HCT116 (cell line): ENCODE data around the gene CDH22. TPM values are rescaled to one million over a fixed set of nuclear protein-coding genes. Genes with fewer than 3 reads are reported as not detected.

Source experiments
- ATAC-seq: fragments of 200-7000 bp; cut with Tn5 transposase; 2 replicates; pipeline ENCODE4 v1.9.1; 2020; ENCODE audit warnings: mild to moderate bottlenecking, moderate library complexity
- BruUV-seq: library from RNA; stranded (reverse); fragments of 400-500 nt; replicated peaks from 2 replicates; lab custom pipeline; 2021; lab: Mats Ljungman, UMichigan
- CTCF ChIA-PET: fragments of 300-600 bp; sonication (Branson Sonifier 250); formaldehyde crosslinking; loops from one replicate; lab custom pipeline; 2021; ENCODE audit warnings: antibody characterized with exemption; lab: Charles Lee
- POLR2A ChIA-PET: fragments of 300-600, 350-600 bp; sonication (Branson Sonifier 250); formaldehyde crosslinking; loops from one replicate; lab custom pipeline; 2021; ENCODE audit warnings: antibody characterized with exemption; lab: Charles Lee
- RAD21 ChIA-PET, 2 experiments: fragments of 300-600 bp; sonication (Branson Sonifier 250); formaldehyde crosslinking; loops; one replicate each; lab custom pipeline; 2023; ENCODE audit warnings: low total read pairs in 2 of 2; ENCODE audit not compliant: uncharacterized antibody in 2 of 2, unreplicated experiment in 2 of 2, low non-redundant PET in 1 of 2; lab: Charles Lee
- DNase-seq: peaks from one replicate; pipeline ENCODE4 v3.0.0-alpha.2; 2010; ENCODE audit warnings: low read depth, low spot score
- H2AFZ ChIP-seq: fragments of 200-600 bp; shearing (Covaris generic), sonication (generic); 2 replicates; pipeline ENCODE4 v1.6.1; 2017; ENCODE audit warnings: low read depth, mixed run types, mixed read lengths, antibody characterized with exemption, low read length; ENCODE audit not compliant: poor library complexity, severe bottlenecking
- H3K27ac ChIP-seq: 2 replicates; pipeline ENCODE4 v1.5.1; 2012; ENCODE audit warnings: low read depth, low read length
- H3K27me3 ChIP-seq: fragments of 200-600 bp; sonication (generic); 2 replicates; pipeline ENCODE4 v1.6.1; 2016; ENCODE audit warnings: mixed run types, low read length, mixed read lengths; ENCODE audit not compliant: insufficient read depth
- H3K36me3 ChIP-seq, 2 experiments: fragments of 200-500 bp in 1 of 2; fragments of 200-600 bp in 1 of 2; sonication (Bioruptor generic) in 1 of 2; sonication (generic) in 1 of 2; 2 replicates each; pipeline versions ENCODE4 v1.5.1 to v1.6.1; 2014 to 2016; ENCODE audit warnings: low read length in 2 of 2, inconsistent platforms in 1 of 2, mixed read lengths in 1 of 2, mixed run types in 1 of 2; ENCODE audit not compliant: insufficient read depth in 2 of 2, control insufficient read depth in 1 of 2
- H3K4me1 ChIP-seq, 2 experiments: fragments of 200-600 bp in 1 of 2; sonication (generic) in 1 of 2; 2 replicates each; pipeline versions ENCODE4 v1.5.1 to v1.6.1; 2012 to 2017; ENCODE audit warnings: low read length in 2 of 2, inconsistent platforms in 1 of 2, mild to moderate bottlenecking in 1 of 2, mixed read lengths in 1 of 2, mixed run types in 1 of 2, moderate library complexity in 1 of 2; ENCODE audit not compliant: insufficient read depth in 2 of 2, control insufficient read depth in 1 of 2
- H3K4me2 ChIP-seq: fragments of 200-600 bp; sonication (generic); 2 replicates; pipeline ENCODE4 v1.6.1; 2017; ENCODE audit warnings: mixed run types, low read length, mixed read lengths
- H3K4me3 ChIP-seq, 2 experiments: fragments of 200-600 bp in 1 of 2; sonication (generic) in 1 of 2; replicated peaks in 1 of 2; 2 replicates each; pipeline ENCODE4 v1.5.1; 2011 to 2016; ENCODE audit warnings: low read length in 2 of 2, control low read depth in 1 of 2, low read depth in 1 of 2, mild to moderate bottlenecking in 1 of 2, mixed read lengths in 1 of 2, mixed run types in 1 of 2
- H3K79me2 ChIP-seq: fragments of 200-600 bp; sonication (generic); 2 replicates; pipeline ENCODE4 v1.6.1; 2017; ENCODE audit warnings: mild to moderate bottlenecking, mixed run types, low read length, moderate library complexity, mixed read lengths; ENCODE audit not compliant: insufficient read depth
- H3K9ac ChIP-seq: fragments of 200-600 bp; sonication (generic); 2 replicates; pipeline ENCODE4 v1.6.1; 2016; ENCODE audit warnings: low read length, mixed read lengths
- H3K9me2 ChIP-seq: fragments of 200-600 bp; sonication (generic), shearing (Covaris generic); 2 replicates; pipeline ENCODE4 v1.6.1; 2017; ENCODE audit warnings: mixed run types, mild to moderate bottlenecking, moderate library complexity; ENCODE audit not compliant: insufficient read depth
- H3K9me3 ChIP-seq, 2 experiments: fragments of 200-500 bp in 1 of 2; fragments of 200-600 bp in 1 of 2; sonication (Bioruptor generic) in 1 of 2; sonication (generic) in 1 of 2; 2 replicates each; pipeline ENCODE4 v1.6.1; 2014 to 2017; ENCODE audit warnings: low read length in 2 of 2, mixed read lengths in 2 of 2, inconsistent platforms in 1 of 2, low read depth in 1 of 2, mild to moderate bottlenecking in 1 of 2, mixed run types in 1 of 2, moderate library complexity in 1 of 2; ENCODE audit not compliant: control insufficient read depth in 1 of 2, insufficient read depth in 1 of 2
- H4K20me1 ChIP-seq: fragments of 200-600 bp; sonication (generic), shearing (Covaris generic); 2 replicates; pipeline ENCODE4 v1.6.1; 2017; ENCODE audit warnings: mixed run types, mild to moderate bottlenecking, moderate library complexity; ENCODE audit not compliant: insufficient read depth
- CBX3 ChIP-seq: IDR thresholded peaks from 2 replicates; pipeline ENCODE4 v1.6.1; 2012; ENCODE audit warnings: low read depth
- ELF1 ChIP-seq: IDR thresholded peaks from 2 replicates; pipeline ENCODE4 v1.6.1; 2012; ENCODE audit warnings: low read depth, borderline replicate concordance
- EZH2 ChIP-seq: fragments of 200-600 bp; sonication (generic); IDR thresholded peaks from 2 replicates; pipeline ENCODE4 v1.6.1; 2017; ENCODE audit warnings: antibody characterized with exemption, mixed run types
- EZH2phosphoT487 ChIP-seq: fragments of 200-600 bp; IDR thresholded peaks from 2 replicates; pipeline ENCODE4 v1.6.1; 2018; ENCODE audit warnings: antibody characterized with exemption, borderline replicate concordance
- FOSL1 ChIP-seq: IDR thresholded peaks from 2 replicates; pipeline ENCODE4 v1.6.1; 2012; ENCODE audit warnings: low read depth
- JUND ChIP-seq: IDR thresholded peaks from 2 replicates; pipeline ENCODE4 v1.6.1; 2012
- POLR2A ChIP-seq: IDR thresholded peaks from 2 replicates; pipeline ENCODE4 v1.7.0; 2011; ENCODE audit warnings: borderline replicate concordance; ENCODE audit not compliant: insufficient read depth, insufficient read length; ENCODE audit errors: extremely low read depth
- POLR2AphosphoS5 ChIP-seq: IDR thresholded peaks from 2 replicates; pipeline ENCODE4 v1.6.1; 2011; ENCODE audit warnings: mild to moderate bottlenecking, low read depth, low read length, moderate library complexity
- REST ChIP-seq: IDR thresholded peaks from 2 replicates; pipeline ENCODE4 v1.6.1; 2012; ENCODE audit warnings: low read depth
- SIN3A ChIP-seq: IDR thresholded peaks from 2 replicates; pipeline ENCODE4 v1.6.1; 2012; ENCODE audit warnings: low read depth
- TCF7L2 ChIP-seq: IDR thresholded peaks from 2 replicates; pipeline ENCODE4 v1.7.0; 2011; ENCODE audit warnings: borderline replicate concordance, inconsistent platforms; ENCODE audit not compliant: insufficient read depth, insufficient read length; ENCODE audit errors: extremely low read depth
- ZNF274 ChIP-seq: fragments of 200-500 bp; sonication (Bioruptor generic); IDR thresholded peaks from 2 replicates; pipeline ENCODE4 v1.6.1; 2014; ENCODE audit warnings: mild to moderate bottlenecking, low read depth, low read length, inconsistent platforms
- intact Hi-C: fragments of 100-400 bp; cut with micrococcal nuclease; formaldehyde crosslinking; loops from 2 replicates; pipeline ENCODE4 v1.10.0; 2022
- total RNA-seq: library from RNA; stranded (reverse); gene quantifications from one replicate; pipeline ENCODE4 v1.2.1, GENCODE V29; 2021; ENCODE audit not compliant: unreplicated experiment
- TF ChIP-seq, protein P1 (sequence below): IDR thresholded peaks from 2 replicates; pipeline ENCODE4 v1.6.1; 2011; ENCODE audit warnings: mild to moderate bottlenecking, low read length, moderate library complexity; ENCODE audit not compliant: insufficient replicate concordance; ENCODE audit errors: extremely low read depth

Gene CDH22
- total RNA-seq, 1 experiment from 2014 or later = 1.8 TPM

- no peak for ATAC-seq
- intact Hi-C loops = no loop called here
- Histone ChIP-seq H2AFZ (no peak overlapping the region), H3K4me2 (peak overlapping the region; percentile 48), H3K36me3 (no peaks in the 10 kb centered on the region), H3K9me3 (no peaks in the 10 kb centered on the region), H3K9me2 (no peaks in the 10 kb centered on the region), H3K79me2 (no peaks in the 10 kb centered on the region), H3K4me1 (peaks cover 47 to 67% of the 10 kb centered on the region in 2 experiments), H3K9ac (no peak overlapping the region; the same call in 1 of the 2 replicates), H3K27me3 (no peaks in the 10 kb centered on the region), H3K4me3 (no peak overlapping the region), H3K27ac (no peak overlapping the region), H4K20me1 (no peaks in the 10 kb centered on the region)
- DNase-seq = no peak
- ChIA-PET RAD21 (interaction anchor here in 1 of 2 experiments (0.7 kb wide), 1 partner anchor 28 kb away, joined by 3 read pairs; no protein-coding TSS in a partner anchor), POLR2A (interaction anchor here (0.6 to 1.1 kb wide), 2 partner anchors 11 to 28 kb away, joined by 3 to 8 read pairs; no protein-coding TSS in a partner anchor), CTCF (interaction anchor here (1.1 kb wide), 1 partner anchor 12 kb away, joined by 3 read pairs; no protein-coding TSS in a partner anchor)
- BruUV-seq = no TSS peak
- TF ChIP-seq FOSL1 = no peak
- TF ChIP-seq ZNF274 = no peak
- no peak for TF ChIP-seq POLR2A
- TF ChIP-seq, protein P1, sequence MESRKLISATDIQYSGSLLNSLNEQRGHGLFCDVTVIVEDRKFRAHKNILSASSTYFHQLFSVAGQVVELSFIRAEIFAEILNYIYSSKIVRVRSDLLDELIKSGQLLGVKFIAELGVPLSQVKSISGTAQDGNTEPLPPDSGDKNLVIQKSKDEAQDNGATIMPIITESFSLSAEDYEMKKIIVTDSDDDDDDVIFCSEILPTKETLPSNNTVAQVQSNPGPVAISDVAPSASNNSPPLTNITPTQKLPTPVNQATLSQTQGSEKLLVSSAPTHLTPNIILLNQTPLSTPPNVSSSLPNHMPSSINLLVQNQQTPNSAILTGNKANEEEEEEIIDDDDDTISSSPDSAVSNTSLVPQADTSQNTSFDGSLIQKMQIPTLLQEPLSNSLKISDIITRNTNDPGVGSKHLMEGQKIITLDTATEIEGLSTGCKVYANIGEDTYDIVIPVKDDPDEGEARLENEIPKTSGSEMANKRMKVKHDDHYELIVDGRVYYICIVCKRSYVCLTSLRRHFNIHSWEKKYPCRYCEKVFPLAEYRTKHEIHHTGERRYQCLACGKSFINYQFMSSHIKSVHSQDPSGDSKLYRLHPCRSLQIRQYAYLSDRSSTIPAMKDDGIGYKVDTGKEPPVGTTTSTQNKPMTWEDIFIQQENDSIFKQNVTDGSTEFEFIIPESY = no peak
- TF ChIP-seq CBX3 = no peak
- TF ChIP-seq JUND = no peak
- no peak for TF ChIP-seq REST
- TF ChIP-seq EZH2 = no peak
- TF ChIP-seq EZH2phosphoT487 = no peak
- no peak for TF ChIP-seq POLR2AphosphoS5
- no peak for TF ChIP-seq TCF7L2
- no peak for TF ChIP-seq ELF1
- TF ChIP-seq SIN3A = no peak
Measured at GRCh38 chr20:46202766-46203509, 105.4 kb downstream of the CDH22 start.
